Bronchial epithelial cell (primary cell): ENCODE measurements around the gene RHOC. TPM values are rescaled to one million over a fixed set of nuclear protein-coding genes. Genes with fewer than 3 reads are reported as not detected.
A peak's percentile ranks its signal among the peaks of the same experiment; 100 is the strongest.

Experiments used
- DNase-seq: peaks from one replicate; pipeline ENCODE4 v3.0.0-alpha.2; 2010; ENCODE audit warnings: low read depth
- FAIRE-seq: peaks from 2 replicates; lab custom pipeline; 2011; peaks lifted over from hg19 to GRCh38; lab: Jason Lieb, UNC
- H3K27me3 ChIP-seq: 2 replicates; pipeline ENCODE4 v1.5.1; 2011; ENCODE audit warnings: low read length; ENCODE audit not compliant: control insufficient read depth, insufficient read depth
- H3K36me3 ChIP-seq: 2 replicates; pipeline ENCODE4 v1.5.1; 2011; ENCODE audit warnings: low read length; ENCODE audit not compliant: control insufficient read depth, insufficient read depth
- H3K4me3 ChIP-seq: 2 replicates; pipeline ENCODE4 v1.5.1; 2011; ENCODE audit warnings: mild to moderate bottlenecking, low read depth, low read length, control low read depth
- CTCF ChIP-seq: IDR thresholded peaks from 2 replicates; pipeline ENCODE4 v1.5.1; 2011; ENCODE audit warnings: mild to moderate bottlenecking, moderate library complexity, low read length, control low read depth, inconsistent platforms; ENCODE audit not compliant: insufficient read depth, severe bottlenecking
- total RNA-seq: library from RNA; depleted of rRNA; stranded (reverse); fragments of >200 nt; gene quantifications from 2 replicates; pipeline ENCODE4 v1.2.1, GENCODE V29; 2014

RHOC gene
- total RNA-seq, 1 donor from 2014 or later: 469 TPM

- H3K4me3 ChIP-seq: no peak overlapping the region
- peak; percentile 95 for TF ChIP-seq CTCF
- DNase-seq (peak; percentile 42), FAIRE-seq (no peak)
- no peaks in the 10 kb centered on the region for H3K27me3 ChIP-seq
- H3K36me3 ChIP-seq: no peaks in the 10 kb centered on the region
These were observed 11.9 kb upstream of the RHOC start for GRCh38 chr1:112718691-112719418.

- no peak for DNase-seq
- no peak overlapping the region for H3K4me3 ChIP-seq
These were observed 10.4 kb upstream of the RHOC start for GRCh38 chr1:112717263-112717873.

GRCh38 chr1:112716133-112716720 lies 9.3 kb upstream of the RHOC start:
- peak; percentile 98 for TF ChIP-seq CTCF
- no peaks in the 10 kb centered on the region for H3K27me3 ChIP-seq
- DNase-seq (peak; percentile 87), FAIRE-seq (peak; percentile 40)
- H3K36me3 ChIP-seq: no peaks in the 10 kb centered on the region
- peak overlapping the region; percentile 56 for H3K4me3 ChIP-seq

More at GRCh38 chr1:112717263-112717873, 10.4 kb upstream of the RHOC start:
- FAIRE-seq: no peak
- H3K36me3 ChIP-seq: no peaks in the 10 kb centered on the region
- no peaks in the 10 kb centered on the region for H3K27me3 ChIP-seq
- TF ChIP-seq CTCF: no peak

GRCh38 chr1:112715264-112716053 lies 8.5 kb upstream of the RHOC start, which contains the start of gene PPM1J:
PPM1J (minus strand) TSS chr1:112715332; CDS start chr1:112715301, 31 bp downstream.
- peak within 1 kb of the TSS; percentile 65 for H3K4me3 ChIP-seq
- no peaks in the 10 kb centered on the region for H3K27me3 ChIP-seq
- H3K36me3 ChIP-seq: no peaks in the 10 kb centered on the region
- peak; percentile 89 for DNase-seq
- no peak for FAIRE-seq
- no peak for TF ChIP-seq CTCF

- peaks cover 2% of the 10 kb centered on the region for H3K36me3 ChIP-seq
- DNase-seq (no peak), FAIRE-seq (no peak)
- H3K4me3 ChIP-seq: peak overlapping the region; percentile 65
- H3K27me3 ChIP-seq: no peaks in the 10 kb centered on the region
- peak; percentile 25 for TF ChIP-seq CTCF
These were observed 7.7 kb upstream of the RHOC start for GRCh38 chr1:112714313-112715263.
